ENCODE results near the gene LPO. TPM values are rescaled to one million over a fixed set of nuclear protein-coding genes. Genes with fewer than 3 reads are reported as not detected.

LPO gene
- total RNA-seq = not detected in 2 replicates

DNA sequence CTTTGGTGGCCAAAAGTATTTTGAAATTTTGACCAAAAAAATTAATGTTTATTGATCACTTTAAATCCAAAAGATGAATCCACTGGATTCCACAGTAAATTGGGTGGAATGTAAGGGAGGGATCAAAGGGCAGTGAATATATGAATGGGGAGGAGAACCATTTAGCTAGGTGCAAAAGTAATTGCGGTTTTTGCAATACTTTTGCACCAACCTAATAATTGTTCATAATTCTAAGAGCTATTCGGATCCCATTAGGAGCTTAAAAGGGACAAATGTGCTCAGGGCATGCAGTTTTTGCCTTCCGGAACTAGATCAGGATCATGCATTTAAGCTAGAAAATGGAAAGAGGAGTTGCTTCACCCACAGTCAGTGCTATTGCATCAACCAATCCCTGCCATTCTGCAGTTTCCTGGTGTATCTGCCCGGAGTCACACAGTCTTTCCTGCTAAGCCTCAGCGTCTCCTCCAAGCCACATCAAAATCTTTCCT lies at the start of gene LPO:
LPO (plus strand) TSS at position 438 of the 488 bp plus-strand sequence. CDS start 4,396 bp downstream, outside the sequence.
- intact Hi-C loops (cut with micrococcal nuclease) = no loop called here

DNA sequence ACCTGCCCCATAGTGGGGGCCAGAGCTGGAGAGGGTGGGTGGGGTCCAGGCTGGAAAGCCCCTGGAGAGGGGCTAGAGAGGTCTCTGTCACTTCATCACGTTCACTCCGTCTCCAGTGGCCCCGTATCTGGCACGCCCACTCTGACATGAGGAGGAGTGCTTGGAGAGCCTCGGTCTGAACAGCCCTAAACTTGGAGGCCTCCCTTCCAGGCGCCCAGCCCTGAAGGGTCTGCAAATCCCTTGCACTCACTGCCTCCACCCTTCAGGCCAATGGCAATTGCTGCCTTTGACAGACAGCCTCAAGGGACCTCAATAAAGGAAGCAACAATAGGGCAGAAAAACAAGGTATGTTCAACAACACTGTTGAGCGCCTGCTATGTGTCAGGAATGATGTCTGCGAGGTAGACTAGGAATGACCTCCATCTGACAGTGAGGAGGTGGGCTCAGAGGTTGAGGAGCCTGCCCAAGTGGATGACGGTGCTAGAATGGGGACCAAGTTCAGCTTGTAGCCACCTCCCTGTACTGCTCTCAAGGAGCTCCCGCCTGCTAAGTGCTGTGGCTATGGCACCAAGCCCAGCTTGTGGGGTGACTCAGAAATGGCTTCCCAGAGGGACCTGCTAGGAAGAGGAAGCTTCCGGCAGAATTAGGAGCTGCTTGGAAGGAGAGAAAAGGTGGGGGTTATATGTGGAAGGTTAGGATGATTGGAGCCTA lies 48.8 kb upstream of the LPO start:
- intact Hi-C loops (cut with micrococcal nuclease) = no loop called here

DNA sequence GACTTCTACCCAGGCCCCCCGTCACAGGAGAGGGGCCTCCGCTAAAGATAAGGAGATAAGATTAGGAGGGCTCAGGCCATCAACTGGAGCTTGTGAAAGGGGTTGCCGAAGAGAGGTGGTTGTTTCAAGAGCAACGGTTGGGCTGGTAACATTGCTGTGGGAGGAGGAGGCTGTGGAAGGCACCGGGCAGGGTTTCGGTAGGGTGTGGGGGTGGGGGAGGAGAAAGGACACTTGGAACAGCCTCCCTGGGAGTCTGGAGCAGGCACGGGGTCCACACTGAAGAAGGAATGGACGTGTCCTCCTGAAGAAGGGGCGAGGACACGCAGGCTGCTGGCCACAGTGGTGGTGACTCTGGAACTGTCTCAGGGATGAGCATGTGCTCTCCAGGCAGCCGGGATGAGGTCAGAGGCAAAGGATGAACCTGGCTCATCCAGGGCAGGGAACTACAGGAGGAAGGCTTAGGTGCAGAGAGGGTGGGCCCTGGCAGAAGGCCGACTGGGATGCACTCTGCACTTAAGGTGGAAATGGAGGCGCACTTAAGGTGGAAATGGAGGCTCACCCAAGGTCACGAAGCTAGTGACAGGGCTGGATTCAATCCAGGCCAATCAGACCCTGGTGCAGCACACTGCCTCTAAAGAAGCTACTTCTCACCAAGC lies 47.0 kb upstream of the LPO start:
- intact Hi-C loops (cut with micrococcal nuclease) = no loop called here

DNA sequence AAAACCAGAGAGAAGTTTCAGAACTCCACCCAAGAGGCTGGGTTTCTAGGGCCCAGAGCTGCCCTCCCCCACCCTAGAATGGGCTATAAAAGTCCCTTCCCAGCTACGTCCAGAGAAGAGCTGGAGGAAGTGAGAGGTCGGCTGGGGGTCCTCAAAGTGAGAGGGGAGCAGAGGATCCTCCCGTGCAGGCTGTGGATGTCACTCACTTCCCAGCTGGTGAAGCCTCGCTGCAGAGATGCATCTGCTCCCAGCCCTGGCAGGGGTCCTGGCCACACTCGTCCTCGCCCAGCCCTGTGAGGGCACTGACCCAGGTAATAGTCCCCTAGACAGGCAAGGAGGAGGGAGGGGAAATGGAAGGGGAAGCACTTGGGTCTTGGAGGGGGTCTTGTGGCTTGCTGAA lies 45.8 kb upstream of the LPO start, which contains the start of gene EPX:
EPX (plus strand) TSS at position 115 of the 400 bp plus-strand sequence; CDS start at position 236, 121 bp downstream.
- intact Hi-C loops (cut with micrococcal nuclease) = no loop called here

DNA sequence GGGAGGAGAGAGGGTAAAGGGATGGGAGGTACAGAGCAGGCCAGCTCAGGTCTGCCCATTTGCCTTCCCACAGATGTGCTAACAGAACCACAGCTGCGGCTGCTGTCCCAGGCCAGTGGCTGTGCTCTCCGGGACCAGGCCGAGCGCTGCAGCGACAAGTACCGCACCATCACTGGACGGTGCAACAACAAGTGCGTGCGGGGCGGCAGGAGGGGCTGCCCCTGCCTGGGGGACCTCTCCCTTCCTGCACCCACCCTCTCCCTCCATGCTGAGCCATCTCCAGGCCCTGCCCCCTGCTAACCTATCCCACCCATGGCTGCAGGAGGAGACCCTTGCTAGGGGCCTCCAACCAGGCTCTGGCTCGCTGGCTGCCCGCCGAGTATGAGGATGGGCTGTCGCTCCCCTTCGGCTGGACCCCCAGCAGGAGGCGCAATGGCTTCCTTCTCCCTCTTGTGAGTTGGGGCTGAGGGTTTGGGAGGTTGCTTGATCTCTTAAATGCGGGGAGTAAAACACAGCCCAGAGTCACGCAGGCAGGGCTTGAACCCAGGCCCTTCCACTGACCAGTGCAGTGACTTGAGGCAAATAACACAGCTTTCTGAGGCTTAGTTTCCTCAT lies 44.6 kb upstream of the LPO start:
- intact Hi-C loops (cut with micrococcal nuclease) = no loop called here

DNA sequence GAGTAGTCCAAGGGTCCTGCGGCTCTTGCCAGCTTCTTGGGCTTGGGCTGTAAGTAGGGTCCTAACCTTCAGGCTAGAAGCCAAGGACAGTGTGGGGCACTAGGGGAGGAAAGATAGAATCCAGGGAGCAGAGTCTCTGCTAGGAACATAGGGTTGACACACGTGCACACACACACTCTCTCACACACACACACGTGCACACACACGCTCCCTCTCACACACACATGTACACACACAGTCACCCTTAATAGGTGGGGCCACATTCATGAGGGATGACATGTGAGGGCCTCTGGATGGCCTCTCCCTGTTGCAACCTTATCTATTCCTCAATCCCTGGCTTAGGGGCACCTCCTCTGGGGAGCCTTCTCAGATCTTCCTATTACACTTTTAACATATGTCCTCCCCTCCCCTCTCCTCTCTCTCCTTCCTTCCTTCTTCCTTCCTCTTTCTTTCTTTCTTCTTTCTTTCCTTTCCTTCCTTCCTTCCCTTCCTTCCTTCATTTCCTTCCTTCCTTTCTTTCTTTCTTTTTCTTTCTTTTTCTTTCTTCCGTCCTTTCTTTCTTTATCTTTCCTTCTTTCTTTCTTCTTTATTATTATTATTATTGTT lies 42.8 kb upstream of the LPO start:
- intact Hi-C loops (cut with micrococcal nuclease) = no loop called here

DNA sequence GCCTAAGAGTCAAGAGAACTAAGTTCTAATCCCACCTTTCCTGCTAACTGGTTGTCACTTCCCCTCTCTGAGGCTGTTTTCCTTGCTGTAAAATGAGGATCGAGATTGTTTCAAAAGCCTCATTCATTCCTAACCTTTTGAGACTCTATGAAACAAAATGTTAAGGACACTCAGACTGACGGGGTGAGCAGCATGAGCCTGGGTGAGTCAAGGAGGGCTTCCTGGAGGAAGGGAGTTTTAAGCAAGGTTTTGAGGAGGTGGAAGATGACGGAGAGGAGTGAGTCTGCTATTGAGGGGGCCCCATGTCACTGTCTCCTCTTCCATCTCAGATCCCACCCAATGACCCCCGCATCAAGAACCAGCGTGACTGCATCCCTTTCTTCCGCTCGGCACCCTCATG lies 41.8 kb upstream of the LPO start:
- intact Hi-C loops (cut with micrococcal nuclease) = no loop called here

DNA sequence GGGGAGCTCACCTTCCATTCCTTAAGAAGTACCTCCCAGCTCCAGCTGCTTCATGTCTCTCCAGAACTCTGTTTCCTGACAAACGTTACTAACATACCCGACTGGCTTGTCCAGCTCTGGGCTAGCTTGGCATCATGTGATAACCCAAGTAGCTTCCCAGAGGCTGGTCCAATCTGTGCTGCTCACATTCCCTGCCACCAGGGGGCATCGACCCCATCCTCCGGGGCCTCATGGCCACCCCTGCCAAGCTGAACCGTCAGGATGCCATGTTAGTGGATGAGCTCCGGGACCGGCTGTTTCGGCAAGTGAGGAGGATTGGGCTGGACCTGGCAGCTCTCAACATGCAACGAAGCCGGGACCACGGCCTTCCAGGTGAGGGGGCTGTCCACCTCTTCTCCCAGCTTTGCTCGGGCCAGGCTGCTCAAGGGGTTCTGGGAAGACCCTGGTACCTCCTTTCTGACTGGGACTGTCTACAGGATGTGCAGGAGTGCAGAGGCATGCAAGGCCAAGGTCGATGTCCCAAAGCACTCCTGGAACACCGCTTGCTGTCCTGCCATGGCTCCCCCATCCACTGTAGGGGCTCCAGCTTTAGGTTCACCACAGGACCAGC lies 38.3 kb upstream of the LPO start:
- intact Hi-C loops (cut with micrococcal nuclease) = loop anchor here (5.0 kb wide), 1 partner anchor 247 kb away; no protein-coding TSS in a partner anchor

DNA sequence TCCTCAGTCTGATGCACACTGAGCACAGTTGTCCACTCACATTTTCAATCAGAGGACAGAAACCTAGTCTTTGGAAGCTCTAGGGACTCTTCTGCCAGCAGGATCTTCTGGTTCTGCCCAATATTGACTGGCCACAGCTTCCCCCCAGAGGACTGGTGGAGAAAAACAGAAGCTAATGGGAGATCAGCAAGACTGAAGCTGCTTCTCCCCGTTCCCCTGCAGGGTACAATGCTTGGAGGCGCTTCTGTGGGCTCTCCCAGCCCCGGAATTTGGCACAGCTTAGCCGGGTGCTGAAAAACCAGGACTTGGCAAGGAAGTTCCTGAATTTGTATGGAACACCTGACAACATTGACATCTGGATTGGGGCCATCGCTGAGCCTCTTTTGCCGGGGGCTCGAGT lies 35.5 kb upstream of the LPO start:
- intact Hi-C loops (cut with micrococcal nuclease) = loop anchor here (5.0 kb wide), 1 partner anchor 244 kb away; no protein-coding TSS in a partner anchor

DNA sequence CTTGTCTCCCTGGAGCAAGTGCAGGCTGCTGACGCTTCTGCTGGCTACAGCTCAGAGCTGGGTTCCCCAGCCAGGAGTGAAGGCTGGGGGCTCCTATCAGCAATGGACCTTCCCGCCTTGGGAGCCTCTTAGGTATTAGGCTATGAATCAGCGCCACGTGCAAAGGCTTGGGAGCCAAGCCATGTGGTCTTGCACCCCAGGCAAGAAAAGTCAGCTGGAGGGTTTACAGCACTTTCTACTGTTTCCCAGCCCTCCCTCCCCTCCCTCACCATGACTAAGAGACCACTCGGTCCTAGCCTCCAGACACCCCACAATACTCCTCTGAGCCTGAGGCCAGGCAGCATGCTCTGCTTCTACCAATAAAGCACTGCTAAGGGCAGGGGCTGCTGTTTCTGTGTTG lies 33.6 kb upstream of the LPO start:
- intact Hi-C loops (cut with micrococcal nuclease) = loop anchor here (5.0 kb wide), 1 partner anchor 243 kb away; no protein-coding TSS in a partner anchor

DNA sequence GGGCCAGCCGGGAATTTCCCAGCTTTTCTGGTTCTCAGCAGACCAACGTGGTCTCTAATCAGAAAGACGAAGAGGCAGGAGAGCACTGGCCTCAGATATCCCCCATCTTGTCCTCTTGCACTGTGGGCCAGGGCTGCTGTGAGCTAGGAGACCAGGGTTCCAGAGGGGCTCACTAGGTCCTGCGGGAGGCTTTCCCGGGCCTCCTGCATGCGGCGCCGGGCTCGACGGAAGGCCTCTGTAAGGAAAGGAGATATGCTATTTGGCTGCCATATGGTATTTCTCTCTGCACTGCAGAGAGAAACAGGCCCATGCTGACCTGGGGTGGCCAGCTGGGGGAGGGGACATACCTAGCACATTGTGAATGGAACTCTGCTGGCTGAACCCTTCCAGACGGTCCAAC lies 32.4 kb upstream of the LPO start:
- intact Hi-C loops (cut with micrococcal nuclease) = no loop called here

DNA sequence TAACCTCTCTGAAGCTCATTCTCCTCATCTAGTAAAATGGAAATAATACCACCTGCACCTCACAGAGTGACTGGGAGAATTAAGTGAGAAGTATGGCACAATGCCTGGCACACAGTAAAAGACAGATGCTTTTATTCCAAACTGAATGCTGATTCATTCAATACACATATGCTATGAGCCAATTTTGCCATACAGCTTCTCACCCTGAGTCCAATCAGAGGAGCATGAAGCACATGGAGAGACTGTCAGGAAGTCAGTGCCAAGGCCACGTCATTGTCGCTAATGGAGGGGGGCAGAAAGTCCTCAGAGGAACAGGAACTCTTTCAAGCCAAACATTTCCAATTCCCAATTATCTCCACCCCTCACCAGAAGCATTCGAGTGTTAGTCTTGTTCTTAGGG lies 30.9 kb upstream of the LPO start:
- intact Hi-C loops (cut with micrococcal nuclease) = no loop called here

DNA sequence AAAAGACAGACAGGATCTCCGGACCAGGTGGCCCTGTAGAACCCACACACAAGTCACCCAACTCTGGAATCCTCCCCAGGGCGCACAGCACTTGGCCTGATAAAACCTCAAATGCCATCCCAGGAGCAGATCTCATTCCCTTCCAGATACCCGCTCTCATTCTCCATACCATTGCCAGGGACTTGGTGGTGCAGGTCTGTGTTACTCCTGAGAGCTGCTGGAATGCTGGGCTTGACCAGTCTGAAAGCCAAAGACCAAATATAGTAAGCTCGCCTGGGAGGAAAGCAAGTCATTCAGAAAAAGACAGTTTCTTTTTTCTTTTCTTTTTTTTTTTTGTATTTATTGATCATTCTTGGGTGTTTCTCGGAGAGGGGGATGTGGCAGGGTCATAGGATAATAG lies 30.0 kb upstream of the LPO start:
- intact Hi-C loops (cut with micrococcal nuclease) = no loop called here

DNA sequence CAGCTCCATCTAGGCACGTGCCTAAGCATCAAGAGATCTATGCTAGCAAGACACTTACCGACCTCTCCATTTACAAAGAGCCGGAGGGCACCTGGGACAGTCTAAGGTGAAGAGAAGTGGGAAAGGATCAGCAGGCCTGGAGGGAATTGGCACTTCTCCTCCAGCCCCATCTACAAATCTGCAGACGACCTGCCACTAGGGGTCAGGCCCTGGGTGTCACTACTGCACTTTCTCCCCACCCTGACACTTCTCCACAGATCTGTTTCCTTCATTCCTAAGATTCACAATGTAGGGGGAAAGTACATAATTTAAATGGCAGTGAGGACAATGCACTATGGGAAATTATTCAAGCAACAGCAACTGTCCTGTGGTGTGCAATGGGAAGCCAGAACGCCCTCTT lies 27.5 kb upstream of the LPO start:
- intact Hi-C loops (cut with micrococcal nuclease) = no loop called here

DNA sequence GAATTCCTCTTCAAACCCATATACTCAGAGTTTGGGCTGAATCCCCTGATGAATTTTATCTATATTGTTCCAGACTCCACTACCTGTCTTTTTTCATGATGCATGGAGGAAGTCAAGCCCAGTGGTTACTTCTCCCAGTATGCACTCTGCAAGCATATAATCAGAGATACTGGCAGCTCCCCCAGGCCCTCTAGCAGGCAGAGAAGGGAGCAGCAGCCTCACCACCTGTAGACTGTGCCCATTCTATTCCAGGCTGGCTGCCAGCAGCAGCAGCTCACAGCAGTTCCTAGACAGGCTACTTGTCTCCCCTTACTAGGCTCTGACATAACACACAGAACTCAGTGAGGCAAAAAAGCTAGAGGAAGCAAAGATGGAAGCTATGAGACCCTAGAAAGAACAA lies 22.7 kb upstream of the LPO start:
- intact Hi-C loops (cut with micrococcal nuclease) = no loop called here

DNA sequence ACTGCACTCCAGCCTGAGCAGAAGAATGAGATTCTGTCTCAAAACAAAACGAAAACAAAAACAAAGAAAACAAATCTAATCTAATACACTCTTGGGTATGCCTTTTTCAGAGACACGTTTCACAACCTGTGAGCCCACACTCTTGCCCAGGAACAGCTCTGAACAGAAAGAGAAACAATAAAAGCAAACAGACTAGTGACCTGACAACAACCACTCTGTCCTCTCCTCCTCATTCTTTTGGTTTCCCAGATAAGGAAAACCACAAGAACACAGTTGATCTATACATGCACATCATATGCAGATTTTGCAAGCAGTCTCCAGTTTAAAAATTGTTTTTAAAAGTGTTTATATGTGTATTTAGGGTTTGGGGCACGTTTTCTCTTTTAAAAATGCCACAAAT lies 20.6 kb upstream of the LPO start:
- intact Hi-C loops (cut with micrococcal nuclease) = loop anchor here (2.0 kb wide), 1 partner anchor 31 kb away; no protein-coding TSS in a partner anchor

DNA sequence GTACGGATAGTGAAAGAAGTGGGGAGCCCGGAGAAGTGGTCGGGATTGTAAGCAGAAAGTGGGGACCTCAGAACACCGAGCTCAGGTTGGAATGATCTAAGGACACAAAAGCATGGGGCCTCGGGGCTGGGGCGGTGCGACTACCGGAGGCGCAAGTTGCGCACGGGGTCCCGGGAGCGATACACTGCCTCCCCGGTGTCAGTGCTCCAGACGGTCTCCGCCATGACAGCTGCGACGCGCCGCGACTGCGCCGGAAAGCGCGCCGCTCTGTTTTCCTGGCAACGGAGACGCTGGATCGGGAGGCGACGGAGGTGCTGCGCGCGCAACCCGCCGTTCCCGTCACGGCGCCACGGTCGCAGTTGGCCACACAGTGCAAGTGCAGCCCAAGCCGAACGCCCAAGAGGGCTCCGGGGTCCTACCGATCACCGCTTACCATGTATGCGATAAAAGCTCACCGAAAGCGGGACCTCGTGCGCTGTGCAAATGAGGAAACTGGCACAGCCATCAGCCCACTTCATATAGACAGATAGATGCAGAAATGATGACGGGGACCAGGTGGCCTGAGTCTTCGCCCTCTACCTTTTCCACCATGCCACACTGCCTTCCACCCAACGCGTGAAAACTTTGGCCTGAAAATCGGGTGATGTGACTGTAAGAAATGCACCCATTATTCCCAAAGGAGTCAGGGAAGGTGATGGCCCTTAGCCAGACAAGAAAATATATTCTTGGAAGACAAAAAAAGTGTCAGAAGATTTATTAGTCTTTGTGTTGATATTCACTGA lies 19.2 kb upstream of the LPO start, which contains the start of gene MKS1:
MKS1 (minus strand) TSS at position 249 of the 782 bp plus-strand sequence; CDS start at position 224, 25 bp downstream.
- intact Hi-C loops (cut with micrococcal nuclease) = loop anchor here (2.0 kb wide), 1 partner anchor 30 kb away; no protein-coding TSS in a partner anchor

DNA sequence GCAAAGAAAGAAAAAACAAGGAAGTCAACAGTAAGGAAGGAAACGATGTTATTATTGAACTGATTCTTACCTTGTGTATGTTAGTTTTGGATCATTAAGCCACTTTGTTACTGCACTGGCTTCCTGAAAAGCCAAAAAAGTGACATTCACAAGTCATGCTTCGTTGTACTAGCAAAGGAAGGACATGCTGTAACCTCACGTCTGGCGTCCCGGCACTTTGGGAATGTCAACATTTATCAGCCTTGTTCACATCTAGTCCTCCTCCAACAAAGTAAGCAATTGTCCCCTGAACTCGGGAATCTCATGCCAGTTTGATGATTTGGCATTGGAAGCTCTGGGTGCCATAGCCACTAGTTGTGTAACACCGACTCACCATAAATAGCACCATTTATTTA lies 18.6 kb upstream of the LPO start:
- intact Hi-C loops (cut with micrococcal nuclease) = loop anchor here (2.0 kb wide), 1 partner anchor 29 kb away; no protein-coding TSS in a partner anchor

DNA sequence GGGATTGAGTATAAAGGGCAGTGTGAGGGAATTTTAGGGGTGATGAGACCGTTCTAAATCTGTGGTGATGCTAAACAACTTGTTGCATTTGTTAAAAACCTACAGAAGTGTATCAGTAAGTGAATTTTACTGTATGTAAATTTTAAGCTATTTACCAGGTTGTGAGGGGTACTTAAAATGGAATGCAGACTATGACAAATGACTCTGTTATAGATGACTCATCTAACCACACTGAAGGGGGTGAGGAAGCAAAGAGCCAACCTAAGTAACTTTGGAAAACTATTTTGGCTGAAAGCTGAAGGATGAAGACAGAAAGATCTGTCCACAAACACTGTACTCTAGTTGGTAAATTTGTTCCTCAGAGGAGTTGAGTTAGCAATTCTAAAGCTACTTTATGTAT lies 14.1 kb upstream of the LPO start:
- intact Hi-C loops (cut with micrococcal nuclease) = no loop called here

DNA sequence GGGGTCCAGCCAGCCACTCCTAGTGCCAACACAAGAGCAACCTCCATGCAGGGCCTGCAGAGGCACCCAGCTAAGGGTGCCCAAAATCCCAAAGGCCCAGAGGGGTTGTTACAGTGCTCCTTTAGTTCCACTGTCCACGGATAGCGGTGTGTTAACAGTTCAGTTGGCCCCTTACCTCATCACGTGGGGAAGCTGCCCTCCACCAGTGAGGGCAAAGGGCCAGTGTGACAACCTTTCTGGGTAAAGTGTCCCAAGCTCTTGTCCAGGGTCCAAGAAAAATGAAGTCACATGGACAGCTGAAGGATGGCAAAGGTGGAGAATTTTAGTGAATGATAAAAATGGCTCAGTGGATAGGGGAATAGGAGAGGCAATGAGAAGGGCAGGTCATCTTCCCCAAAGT lies 10.7 kb upstream of the LPO start:
- intact Hi-C loops (cut with micrococcal nuclease) = no loop called here
